ENCODE results near the gene CFAP141. TPM values are rescaled to one million over a fixed set of nuclear protein-coding genes. Genes with fewer than 3 reads are reported as not detected.

Gene CFAP141
- total RNA-seq, 1 experiment from 2014 or later: not detected

- Mint-ChIP-seq H3K27me3 (ENCODE audit: low read depth) (no peaks in the 10 kb centered on the region), H3K9me3 (no peaks in the 10 kb centered on the region), H3K27ac (peak overlapping the region; percentile 96), H3K4me1 (peaks cover 34% of the 10 kb centered on the region), H3K4me3 (peak overlapping the region; percentile 56), H3K36me3 (peaks cover 4% of the 10 kb centered on the region)
- no peak for ATAC-seq
- ChIA-PET CTCF (interaction anchor here (0.7 to 1.1 kb wide), 2 partner anchors 12 to 148 kb away, joined by 3 read pairs; no protein-coding TSS in a partner anchor), POLR2A (interaction anchor here (1.0 kb wide), 1 partner anchor 12 kb away, joined by 3 read pairs; no protein-coding TSS in a partner anchor)
- TF ChIP-seq TEAD1 (CRISPR knock-in tag; IDR thresholded peaks at IDR 0.05): 0 out of 2 replicates have a peak, but pooled peaks have one; percentile 9
- TF ChIP-seq SP1 (CRISPR knock-in tag; conservative IDR thresholded peaks at IDR 0.05): no peak
- no peak for TF ChIP-seq ZNF232 (CRISPR knock-in tag; IDR thresholded peaks at IDR 0.05)
- TF ChIP-seq MAX (CRISPR knock-in tag; IDR thresholded peaks at IDR 0.05): 0 out of 2 replicates have a peak, but pooled peaks have one; percentile 48
- DNase-seq (ENCODE audit: low spot score): no peak
Measured at GRCh38 chr1:154186852-154187501, 19.2 kb downstream of the CFAP141 start.

- POLR2A ChIA-PET: no interaction called here
- peaks cover 37% of the 10 kb centered on the region for H3K4me1 Mint-ChIP-seq
Measured at GRCh38 chr1:154186177-154186576, 20.0 kb downstream of the CFAP141 start.

More at GRCh38 chr1:154186177-154186576, 20.0 kb downstream of the CFAP141 start:
- Mint-ChIP-seq H3K27me3 (ENCODE audit: low read depth) (no peaks in the 10 kb centered on the region), H3K9me3 (no peaks in the 10 kb centered on the region), H3K36me3 (peaks cover 4% of the 10 kb centered on the region), H3K27ac (peak overlapping the region; percentile 96), H3K4me3 (peak overlapping the region; percentile 56)
- DNase-seq (ENCODE audit: low spot score): peak; percentile 76
- TF ChIP-seq NFE2L1 (CRISPR knock-in tag; IDR thresholded peaks at IDR 0.05) (no peak), MYBL2 (CRISPR knock-in tag; IDR thresholded peaks at IDR 0.05) (no peak), TEAD1 (CRISPR knock-in tag; IDR thresholded peaks at IDR 0.05) (no peak), ZBTB43 (CRISPR knock-in tag; IDR thresholded peaks at IDR 0.05) (no peak), ZNF512 (CRISPR knock-in tag; IDR thresholded peaks at IDR 0.05; ENCODE audit: borderline replicate concordance) (no peak), TCF7 (CRISPR knock-in tag; IDR thresholded peaks at IDR 0.05; ENCODE audit: low read depth) (no peak), JUN (CRISPR knock-in tag; IDR thresholded peaks at IDR 0.05) (no peak), CTCF (IDR thresholded peaks at IDR 0.05) (peak; percentile 32; the same call in 1 of the 2 replicates)
- CTCF ChIA-PET: no interaction called here
- no peak; the same call in 1 of the 2 replicates for ATAC-seq

Data from WTC11 (cell line).